IPS-NIHi11 (cell line): ENCODE measurements around the gene ADCY5.
A peak's percentile ranks its signal among the peaks of the same experiment; 100 is the strongest.

Source experiments
- DNase-seq: peaks from one replicate; pipeline ENCODE4 v3.0.0; 2012; ENCODE audit warnings: mixed read lengths, low spot score

Gene ADCY5

DNA sequence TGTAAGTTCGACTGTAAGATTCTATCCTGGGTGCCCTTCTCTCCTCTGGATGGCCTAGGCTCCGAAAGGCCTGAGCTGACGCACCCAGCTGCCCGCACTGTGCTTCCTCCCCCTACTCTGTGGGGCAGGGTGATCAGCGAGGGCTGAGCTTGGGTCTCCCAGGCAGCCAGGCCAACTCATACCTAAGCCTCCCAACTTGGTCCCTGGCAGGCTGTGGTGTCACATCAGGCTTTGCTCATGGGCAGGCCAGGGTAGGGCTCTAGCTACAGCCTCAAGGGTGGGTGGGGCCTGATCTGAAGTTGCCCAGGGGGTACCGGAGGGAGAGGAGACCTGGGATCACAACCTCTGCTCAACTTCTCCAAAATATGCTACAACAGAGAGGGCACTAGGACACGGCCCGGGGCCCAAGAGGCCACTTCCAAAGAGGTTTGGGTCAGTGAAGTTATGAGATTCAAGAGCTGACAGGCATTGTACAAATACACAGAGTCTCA is 123.1 kb downstream of the ADCY5 start:
- no peak for DNase-seq

- no peak for DNase-seq
Observed at GRCh38 chr3:123324880-123325765, 123.8 kb downstream of the ADCY5 start.

DNA sequence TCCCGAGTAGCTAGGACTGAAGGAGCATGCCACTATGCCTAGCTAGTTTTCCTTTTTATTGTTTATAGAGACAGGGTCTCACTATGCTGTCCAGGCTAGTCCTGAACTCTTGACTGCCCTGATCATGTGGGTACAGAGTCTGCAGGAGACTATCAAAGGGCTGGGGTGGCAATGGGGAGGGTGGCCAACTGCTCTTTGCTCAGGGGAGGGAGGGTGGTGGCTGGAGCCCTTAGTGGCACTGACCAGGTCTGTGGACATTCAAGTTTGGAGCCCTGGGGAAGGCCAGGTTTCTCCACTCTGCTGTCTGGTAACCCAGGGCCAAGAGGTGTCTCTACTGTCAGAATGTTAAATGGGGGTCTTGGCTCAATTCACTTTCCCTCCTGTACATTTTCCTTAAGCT is 125.1 kb downstream of the ADCY5 start:
- DNase-seq, result no peak

DNA sequence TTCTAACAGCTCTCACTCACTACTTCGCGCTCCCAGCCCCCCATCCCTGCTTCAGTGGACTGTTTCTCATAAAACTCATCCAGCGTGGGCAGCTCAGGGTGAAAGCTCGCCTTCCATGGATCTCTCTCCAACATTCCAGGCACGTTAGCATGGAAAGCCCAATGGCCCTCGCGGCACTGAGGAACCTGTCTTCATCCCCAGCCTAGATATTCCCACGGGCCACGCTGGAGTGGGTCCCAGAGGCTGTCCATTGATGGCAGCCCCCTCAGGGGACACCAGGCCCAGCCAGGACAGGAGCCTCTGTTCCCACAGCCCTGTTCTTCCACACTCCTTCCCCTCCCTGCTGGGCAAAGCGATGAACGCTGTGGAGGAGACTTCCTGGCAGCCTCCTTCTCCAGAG is 126.0 kb downstream of the ADCY5 start:
- no peak for DNase-seq

DNA sequence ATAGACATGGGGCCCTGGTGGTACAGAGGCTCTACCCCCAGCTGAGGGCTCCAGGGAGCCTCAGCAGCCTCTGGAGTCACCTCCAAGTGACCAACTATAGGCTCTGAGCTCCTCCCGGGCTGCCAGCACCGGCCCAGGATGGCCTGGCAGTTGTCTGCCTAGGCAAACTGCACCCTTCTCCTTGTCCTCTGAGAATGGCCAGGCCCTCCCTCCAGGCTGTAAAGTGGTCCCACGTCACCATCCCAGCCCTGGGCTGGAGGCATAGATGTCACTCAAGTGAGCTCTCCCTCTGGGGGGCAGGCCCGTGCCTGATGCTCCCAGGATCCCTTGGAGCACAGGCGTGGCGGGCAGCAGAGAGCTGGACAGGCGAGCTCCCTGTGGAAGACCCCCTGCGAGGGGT is 127.1 kb downstream of the ADCY5 start:
- no peak for DNase-seq

- DNase-seq, result no peak
Observed at GRCh38 chr3:123320221-123320620, 128.7 kb downstream of the ADCY5 start.

- DNase-seq, result peak; percentile 49
Observed at GRCh38 chr3:123319760-123320159, 129.1 kb downstream of the ADCY5 start.

DNA sequence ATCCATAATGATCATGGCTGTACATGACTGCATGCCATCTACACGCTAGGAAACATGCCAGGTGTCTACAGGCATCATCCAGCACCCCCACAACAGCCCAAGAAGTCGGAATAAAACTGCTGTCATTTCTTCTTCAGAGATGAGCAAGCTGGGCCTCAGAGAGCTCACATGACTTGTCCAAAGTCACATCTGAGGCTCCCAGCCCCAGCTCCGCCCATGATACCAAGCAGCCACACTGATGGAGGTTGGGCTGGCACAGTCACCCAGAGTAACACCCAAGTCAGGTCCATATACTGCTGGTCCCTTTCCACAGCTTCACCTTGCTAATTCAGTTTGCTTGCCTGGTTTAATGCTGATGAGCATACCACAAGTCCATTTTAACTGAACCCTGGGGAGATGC is 130.5 kb downstream of the ADCY5 start:
- no peak for DNase-seq

GRCh38 chr3:123317716-123318115 is 131.2 kb downstream of the ADCY5 start:
- no peak for DNase-seq

DNA sequence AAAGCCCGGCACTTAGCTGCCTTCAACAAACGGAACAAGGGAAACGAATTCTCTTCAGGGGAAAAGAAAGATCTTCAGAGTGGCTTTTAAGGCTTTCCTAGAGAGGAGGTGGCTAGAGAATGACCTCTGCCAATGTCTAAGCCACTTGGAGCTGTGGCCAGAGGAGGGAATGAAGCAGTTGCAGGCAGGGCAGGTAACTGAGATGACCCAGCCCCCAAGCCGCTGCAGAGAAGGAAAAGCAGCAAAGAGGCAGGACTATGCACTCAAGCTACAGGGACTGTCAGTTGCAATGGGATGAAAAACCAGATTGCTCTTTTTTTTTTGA is 133.7 kb downstream of the ADCY5 start:
- no peak for DNase-seq

DNA sequence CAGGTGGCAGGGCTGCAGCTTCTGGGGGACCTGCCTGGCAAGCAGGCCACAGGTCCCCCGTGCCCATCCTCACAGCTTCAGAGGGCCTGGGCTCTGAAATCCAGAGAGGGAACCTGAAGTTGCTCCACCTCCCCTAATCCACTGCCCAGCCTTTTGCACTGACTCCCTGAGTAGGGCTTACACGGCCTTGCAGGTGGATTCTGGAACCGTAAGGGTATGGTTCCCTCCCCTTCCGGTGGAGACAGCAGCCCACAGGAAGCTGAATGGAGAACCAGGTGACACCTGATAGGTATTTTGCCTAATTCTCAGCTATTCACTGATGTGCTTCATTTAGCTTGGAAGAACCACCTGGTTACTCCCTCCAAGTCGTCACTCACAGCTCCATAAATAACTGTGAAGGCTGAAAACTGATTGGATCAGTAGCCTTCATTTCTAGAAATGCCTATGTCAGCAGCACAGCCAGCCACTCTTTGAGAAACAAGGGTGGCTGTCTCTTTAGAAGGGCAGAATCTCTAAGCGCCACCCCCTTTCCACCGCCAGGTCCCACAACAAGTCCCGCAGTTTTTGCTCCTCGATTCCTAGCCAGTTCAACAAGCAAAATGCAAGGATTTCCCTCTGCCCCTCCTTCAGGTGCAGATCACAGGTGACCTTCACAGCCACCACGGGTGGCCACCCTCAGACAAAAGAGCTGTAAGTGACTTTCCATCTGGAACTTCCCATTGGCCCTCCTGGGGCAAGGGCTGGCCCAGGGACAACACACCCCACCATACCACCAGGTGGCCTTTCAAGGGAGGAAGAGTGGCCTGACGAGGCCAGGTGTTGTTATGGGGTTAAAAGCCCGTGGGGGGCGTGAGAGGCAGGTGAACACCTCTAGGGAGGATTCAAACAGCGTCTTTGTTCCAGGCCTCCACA is 134.3 kb downstream of the ADCY5 start:
- peak; percentile 89 for DNase-seq

GRCh38 chr3:123313889-123314288 is 135.0 kb downstream of the ADCY5 start:
- DNase-seq, result no peak

GRCh38 chr3:123312331-123313265 is 136.3 kb downstream of the ADCY5 start:
- DNase-seq, result no peak

DNA sequence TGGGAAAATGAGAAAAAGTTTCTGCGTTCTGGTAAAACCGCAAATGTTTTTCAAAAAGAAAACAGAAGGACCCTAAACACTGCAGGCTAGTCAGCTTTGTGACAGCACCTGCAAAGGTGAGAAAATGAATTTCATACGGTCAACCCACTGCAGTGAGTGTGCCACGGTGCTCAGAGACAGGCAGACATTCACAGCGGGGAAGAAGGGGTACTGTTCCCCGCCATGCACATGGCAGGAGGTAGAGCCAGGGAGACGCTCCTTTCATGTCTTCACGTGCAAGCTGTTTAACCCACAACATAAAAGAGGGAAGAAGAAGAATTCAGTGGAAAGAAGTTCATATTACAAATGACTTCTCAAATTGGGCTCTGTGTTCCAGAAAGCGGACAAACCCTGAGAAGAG is 137.7 kb downstream of the ADCY5 start:
- DNase-seq, result no peak

- DNase-seq, result no peak
Observed at GRCh38 chr3:123310741-123311140, 138.1 kb downstream of the ADCY5 start.

GRCh38 chr3:123310186-123310585 is 138.7 kb downstream of the ADCY5 start:
- no peak for DNase-seq

DNA sequence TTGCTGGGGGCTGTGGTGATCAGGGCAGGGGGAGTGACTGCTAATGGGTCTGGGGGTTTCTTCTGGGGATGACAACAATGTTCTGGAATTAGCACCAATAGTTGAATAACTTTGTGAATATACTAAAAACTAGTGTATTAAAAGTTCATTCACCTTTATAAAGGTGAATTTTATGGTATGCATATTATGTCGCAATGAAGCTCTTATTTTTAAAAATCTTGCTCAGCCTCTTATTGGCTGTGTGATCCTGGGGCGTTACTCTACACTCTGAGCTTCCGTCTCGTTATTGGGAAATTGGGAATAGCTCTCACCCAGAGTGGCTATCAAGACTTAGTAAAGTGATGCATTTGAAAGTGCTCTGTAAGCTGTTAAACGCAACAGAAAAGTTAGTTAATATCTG is 141.8 kb downstream of the ADCY5 start:
- DNase-seq, result no peak

- DNase-seq, result no peak
Observed at GRCh38 chr3:123305192-123305591, 143.7 kb downstream of the ADCY5 start.

GRCh38 chr3:123303976-123304560 is 144.8 kb downstream of the ADCY5 start:
- DNase-seq, result no peak

- DNase-seq, result no peak
Observed at GRCh38 chr3:123302961-123303360, 145.9 kb downstream of the ADCY5 start.
